ENCODE measurements around the gene ADSS1. TPM values are rescaled to one million over a fixed set of nuclear protein-coding genes. Genes with fewer than 3 reads are reported as not detected.

ADSS1 gene
- total RNA-seq, 1 experiment from 2014 or later: 0.57 TPM

DNA sequence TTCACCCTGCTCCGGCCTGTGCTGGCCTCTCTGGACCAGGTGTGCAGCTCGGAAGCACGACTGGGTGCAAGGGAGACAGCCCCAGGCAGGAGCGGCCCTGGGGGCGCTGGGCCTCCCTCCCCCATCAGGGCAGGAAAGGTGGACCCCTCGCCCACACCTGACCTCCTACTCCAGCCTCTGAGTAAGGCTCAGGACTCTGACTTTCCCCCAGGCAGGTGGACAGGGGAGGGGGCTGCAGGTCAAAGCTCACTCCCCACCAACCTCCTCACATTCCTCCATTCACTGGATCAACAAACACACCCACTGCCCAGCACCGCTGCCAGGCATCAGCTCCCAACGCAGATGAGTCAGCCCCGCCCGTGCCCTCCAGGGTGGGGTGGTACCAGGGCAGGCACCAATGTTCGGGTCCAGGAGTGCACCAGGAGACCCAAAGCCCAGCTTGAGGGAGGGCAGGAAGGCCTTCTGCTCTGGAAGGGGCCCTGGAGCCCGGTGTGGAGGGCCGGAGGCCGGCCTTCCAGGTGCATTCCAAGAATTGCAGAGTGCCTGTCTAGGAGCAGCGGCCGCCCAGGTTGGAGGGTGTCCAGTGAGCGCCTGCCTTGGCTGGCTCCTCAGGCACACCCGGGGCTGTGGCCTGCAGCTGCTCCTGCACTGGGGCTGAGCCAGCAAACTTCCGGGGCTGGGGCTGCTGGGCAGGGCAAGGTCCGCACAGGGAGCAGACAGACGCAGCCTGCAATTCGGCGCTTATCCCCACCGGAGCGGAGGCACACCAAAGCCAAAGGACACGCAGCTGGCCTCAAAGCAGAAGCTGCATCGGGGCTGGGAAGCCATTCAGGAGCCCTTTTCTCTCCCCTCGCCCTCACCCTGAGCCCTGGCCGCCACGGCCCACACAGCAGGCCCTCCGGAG lies 36.2 kb upstream of the ADSS1 start:
- peak; percentile 86 for DNase-seq (ENCODE audit: low read depth)

DNA sequence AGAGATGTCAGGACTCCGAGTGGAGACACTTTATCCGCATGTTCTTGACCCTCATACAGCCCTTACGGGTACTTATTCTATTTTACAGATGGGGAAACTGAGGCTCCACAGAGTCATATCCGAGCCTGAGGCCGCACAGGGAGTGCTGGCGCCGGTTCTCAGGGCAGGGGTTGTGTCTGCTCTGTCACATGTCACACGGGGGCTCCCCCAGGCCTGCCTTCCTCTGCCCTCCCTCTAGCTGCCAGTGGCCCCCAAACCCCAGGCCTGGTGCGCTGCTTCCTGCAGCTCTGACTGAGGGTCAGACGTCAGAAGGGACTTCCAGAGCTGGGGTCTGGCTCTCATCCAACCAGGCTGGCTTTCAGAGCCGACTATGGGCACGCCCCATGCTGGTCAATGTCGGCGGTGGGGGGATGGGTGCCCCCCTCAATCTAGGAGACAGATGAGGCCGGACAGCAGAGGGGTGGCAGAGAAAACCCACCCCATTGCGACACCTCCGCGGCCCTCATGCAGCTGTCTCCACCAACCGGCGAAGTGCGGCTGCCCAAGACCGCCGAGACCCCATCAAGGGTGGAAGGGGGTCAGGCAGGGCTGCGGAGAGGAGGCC lies 35.4 kb upstream of the ADSS1 start:
- DNase-seq (ENCODE audit: low read depth): peak; percentile 74

DNA sequence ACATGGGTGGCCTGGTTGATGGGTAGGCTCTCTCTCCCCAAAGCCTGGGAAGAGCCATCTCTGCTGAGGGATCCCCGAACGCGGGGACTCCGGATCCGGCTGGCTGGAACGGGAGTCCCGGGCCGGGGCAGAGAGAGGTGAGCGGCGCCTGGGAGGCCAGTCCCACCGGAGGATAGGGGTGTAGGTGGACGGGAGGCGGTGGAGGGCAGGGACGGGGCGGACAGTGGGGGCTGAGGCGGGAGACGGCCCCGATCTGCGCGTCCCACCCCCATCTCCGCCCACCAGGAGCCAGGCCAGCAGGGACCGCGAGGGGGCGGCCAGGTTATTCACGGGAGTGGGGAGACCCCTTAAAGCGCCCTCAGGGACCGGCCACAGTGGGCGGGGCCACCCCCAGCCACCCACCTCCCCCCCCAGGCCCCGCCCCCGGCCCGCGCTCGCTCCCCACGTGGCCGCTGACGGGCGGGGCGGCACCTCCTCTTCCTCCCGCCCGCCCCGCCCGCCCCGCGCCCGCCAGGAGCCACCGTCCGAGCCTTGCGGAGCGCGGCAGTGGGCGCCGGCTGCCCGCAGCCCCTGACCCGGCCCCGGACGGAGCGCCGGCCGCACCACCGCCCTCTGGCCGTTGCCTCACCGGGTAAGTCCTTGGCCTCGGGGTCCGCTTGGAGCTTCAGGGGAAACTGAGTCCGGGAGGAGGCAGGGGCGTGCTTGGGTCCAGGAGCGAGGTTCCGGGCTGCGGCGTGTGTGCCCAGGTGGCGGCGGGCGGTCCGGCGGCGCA lies 34.7 kb upstream of the ADSS1 start, which contains the start of gene INF2:
Gene INF2, plus strand, starts transcription at position 510 of the 772 bp plus-strand sequence. CDS start 11,748 bp downstream, outside the sequence.
- DNase-seq (ENCODE audit: low read depth): peak; percentile 86

DNA sequence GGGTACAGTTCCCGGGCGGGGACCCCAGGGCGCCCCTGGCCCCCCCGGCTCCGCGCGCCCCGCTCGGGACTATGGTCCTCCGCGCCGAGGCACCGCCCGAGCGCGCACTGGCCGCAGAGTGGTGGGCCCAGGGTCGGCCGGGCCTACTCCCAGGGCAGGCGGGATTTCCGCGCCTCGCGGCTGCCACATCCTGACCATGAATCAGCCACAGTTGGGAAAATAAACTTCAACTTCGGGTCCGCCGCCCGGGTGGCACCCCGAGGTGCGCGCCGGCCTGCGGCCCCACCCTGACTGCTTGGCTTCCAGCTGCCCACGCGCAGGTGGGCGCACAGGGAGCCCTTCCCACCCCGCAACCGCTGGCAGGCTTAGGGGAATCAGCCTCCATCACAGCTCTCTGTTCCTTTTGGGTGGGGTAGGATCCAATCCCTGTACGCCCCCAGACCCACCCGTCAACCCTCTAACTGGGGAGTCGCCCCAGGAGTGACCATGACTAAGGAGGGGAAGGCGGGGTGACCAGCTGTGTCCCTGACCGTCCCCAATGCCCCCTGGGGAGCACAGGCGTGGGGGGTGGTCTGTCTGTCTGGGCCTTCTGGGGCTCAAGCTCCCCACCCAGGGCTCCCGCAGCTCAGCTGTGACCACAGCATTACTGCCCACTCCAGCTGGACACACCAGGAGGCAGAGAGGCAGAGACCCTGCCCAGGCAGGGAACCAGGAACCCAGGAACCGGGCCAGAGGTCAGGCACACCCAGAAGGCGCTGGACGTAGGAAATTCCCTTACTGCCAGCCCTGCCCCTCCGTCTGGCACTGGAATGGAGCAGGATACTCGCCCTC lies 33.9 kb upstream of the ADSS1 start:
- DNase-seq (ENCODE audit: low read depth): peak; percentile 63

DNA sequence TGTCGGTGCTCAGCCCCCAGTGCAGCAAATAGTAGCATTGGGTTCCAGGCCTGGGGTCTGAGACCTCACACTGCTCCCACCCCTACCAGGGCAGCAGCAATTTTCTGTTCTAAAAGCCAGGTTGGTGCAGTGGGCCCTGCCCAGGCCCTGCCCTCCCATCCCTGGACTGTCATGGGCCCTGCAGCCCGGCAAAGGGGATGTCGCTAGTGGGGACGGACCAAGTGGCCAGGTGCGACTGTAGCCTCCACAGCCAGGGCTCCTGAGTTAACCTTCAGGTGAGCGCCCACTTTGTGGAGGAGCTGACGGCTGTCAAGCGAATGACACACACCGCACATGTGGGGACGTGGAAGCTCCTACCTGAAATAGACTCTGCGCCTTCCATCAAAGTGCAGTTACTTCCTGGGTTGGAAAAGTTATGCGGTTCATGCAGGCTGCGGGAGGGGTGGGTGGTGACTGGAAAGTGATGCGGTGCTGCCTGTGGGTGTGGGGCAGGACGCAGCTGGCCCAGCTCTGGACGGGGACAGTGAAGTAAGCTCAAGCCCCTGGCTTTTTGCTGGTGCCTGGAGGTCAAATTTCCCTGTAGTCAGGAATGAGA lies 33.1 kb upstream of the ADSS1 start:
- no peak for DNase-seq (ENCODE audit: low read depth)

DNA sequence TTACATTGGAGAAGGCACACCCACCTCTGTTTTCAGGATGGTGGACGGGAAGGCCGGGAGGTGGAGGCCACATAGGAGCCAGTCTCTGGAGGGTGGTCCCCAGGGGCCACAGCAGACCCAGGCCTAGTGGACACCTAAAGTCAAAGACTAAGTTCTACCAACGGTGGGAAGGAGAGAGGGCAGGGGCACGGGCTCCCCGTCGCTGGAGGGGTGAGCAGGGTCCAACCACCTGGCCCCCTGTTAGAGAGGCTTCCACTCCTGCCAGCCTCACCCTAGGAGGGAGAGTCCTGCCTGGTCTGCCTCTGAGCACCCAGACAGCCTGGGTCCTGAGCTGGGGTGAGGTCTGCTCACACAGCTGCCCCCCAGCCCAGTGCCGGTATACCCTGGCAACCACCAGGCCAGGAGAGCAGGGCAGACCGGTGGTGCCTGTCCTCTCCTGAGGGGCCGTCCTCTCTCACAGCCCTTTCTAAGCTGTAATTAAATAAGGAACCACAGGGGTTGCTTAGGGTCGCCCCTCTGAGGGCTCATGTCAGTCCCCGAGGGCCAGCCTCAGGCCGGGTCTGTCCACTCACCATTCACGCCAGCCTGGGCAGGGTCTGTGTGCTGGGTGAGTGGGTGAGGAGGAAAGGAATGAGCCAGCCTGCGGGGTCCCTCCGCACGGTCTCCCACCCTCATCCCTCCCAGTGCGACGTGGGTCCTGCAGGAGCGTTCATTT lies 32.3 kb upstream of the ADSS1 start:
- no peak for DNase-seq (ENCODE audit: low read depth)

DNA sequence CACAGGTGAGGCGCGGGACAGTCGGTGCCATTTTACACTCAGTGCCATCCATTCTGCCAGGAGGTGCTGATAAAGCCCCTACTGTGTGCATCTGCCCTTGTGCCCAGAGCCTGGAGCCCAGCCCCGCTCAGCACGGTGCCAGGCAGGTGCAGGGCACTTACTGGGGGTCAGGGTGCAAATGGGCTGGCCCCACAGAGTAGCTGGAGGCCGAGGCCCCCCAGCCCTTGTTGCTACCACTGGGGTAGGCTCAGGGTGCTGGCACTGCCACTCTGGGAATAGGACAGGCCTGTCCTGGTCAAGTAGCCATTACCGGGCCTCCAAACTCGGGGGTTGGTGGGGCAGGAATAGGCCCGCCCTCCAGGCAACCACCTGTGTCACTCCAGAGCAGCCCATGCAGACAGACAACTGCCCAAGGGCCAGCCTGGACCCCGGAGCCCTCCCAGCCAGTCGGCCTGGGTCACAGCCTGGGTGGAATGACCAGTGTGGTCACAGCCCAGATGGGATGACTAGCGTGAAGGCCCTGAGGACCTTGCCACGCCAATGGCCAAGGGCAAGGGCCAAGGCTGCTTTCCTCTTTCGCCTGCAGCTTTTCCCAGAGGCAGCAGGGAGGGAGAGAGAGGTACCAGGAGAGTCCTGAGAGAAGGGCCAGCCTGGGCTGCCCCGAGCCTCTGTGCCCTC lies 31.6 kb upstream of the ADSS1 start:
- DNase-seq (ENCODE audit: low read depth): no peak

DNA sequence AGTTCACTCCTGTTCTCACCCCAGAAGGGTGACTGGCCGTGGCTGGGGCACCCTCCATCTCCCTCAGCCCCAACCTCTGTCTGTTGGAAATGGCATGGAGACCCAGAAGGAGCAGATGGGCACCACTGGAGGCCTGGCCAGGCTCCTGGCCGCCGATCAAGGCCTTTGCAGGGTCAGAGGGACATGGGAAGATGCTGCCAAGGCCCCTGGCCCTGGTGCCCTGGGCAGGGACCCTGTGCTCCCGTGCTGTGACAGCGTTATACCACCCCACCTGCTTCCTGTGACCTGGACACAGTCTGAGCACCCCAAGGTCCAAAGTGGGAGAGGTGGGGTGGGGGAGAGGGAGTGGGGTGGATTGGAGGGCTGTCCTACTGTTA lies 31.1 kb upstream of the ADSS1 start:
- no peak for DNase-seq (ENCODE audit: low read depth)

DNA sequence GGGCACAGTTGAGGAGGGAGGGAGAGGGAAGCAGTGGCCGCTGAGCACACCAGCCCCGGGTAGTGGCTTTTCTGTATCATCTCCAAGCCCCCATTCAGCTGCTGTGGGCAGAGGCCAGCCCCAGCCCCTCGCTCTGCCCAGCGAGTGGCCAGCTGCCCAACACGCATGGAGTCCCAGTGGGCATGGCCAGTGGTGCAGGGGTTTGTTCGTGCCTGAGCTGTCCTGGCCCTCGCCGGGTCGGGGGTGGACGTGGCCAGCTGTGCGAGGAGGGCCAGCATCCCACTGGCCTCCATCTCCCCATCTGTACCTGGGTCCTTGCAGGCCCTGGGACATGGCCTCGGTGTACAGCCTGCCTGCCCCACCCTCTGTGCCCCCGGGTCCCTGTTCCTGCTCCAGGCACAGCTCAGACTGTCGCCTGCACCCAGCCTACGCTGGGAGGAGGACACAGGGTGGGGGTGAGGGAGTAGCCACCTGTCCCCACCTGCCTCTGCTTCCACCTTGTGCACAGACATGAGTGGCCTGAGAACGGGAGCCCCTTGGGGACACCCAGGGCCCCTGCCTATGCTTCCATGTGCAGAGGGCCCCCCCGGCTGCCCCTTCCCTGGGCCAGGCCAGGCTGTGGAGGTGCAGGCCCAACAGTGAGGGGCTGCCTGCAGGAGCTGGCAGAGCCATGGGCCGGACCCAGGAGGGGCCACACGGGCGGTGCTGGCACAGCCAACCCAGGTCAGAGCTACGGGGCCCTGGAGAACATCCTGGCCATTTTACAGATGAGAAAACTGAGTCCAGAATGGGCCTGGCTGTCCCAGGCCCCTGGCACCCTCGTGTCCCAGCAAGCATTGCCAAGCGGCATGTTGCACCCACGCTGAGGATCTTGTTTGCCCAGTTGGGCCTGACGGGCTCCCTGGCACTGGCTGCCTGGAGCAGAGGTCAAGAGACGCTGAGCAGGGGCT lies 30.3 kb upstream of the ADSS1 start:
- DNase-seq (ENCODE audit: low read depth): no peak

DNA sequence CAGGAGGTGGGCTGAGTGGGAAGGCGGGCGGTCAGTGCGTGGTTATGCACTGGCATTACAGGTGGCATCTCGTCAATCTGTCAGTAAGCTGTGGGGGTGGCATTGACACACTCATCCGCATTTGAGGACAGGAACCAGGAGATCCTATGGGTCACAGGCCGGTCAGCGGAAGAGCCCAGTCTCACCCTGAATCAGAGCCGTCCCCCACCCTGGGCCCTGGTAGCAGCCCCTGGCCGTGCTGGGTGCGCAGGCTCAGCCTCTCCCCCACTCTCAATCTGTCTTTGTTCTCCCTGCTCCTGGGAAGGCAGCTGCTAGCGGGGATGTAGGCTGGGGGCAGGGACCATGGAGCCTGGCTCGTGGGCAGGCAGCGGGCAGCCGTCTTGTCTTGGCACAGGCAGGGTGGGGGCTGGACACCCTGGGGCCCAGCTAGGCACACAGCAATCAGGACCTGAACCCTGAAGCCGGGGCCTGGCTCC lies 29.5 kb upstream of the ADSS1 start:
- DNase-seq (ENCODE audit: low read depth): no peak

DNA sequence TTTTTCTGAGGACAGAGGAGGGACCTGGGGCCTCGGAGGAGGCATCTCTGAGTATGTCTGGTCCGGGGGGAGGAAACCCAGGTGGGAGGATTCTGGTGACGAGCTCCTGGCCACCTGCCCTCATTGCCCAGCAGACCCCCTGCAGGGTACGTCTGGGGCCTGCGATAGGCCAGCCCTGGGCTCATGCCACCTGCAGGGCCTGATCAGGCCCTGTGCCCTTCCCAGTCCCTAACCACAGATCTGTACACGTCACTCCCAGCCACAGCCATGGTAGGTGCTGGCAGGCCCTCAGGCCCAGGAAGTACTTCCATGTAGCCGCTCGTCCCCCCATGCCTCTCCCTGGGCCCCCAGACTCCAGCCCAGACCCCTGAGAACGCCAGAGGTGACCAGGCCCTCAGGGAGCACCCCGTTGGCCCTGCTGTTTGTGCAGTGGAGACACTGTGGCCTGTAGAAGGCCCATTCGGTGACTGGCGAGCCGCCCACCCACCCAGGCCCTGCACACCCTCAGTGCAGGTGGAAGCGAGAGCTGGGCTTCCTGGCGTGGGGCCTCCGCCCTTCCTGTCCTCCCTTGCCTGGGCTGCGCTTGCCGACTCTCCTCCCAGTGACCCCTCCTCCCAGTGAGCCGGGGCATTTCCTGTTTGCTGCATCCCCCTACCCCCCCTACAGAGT lies 28.9 kb upstream of the ADSS1 start:
- DNase-seq (ENCODE audit: low read depth): peak; percentile 83

DNA sequence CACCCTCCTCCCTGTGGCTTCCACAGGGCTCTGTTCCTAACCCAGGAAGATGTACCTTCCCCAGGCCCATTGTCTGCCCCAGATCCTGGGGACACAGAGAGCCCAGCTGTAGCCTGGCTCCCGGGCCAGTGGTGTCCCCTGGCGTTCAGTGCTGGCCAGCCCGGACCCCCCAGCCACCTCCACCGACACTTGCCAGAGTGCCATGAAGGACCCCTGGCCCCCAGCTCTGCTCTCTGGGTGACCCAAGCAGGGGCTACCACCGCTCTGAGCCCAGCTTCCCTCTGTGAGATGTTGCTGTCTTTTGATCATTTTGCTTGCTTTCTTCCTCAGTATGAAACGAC lies 28.4 kb upstream of the ADSS1 start:
- DNase-seq (ENCODE audit: low read depth): no peak

DNA sequence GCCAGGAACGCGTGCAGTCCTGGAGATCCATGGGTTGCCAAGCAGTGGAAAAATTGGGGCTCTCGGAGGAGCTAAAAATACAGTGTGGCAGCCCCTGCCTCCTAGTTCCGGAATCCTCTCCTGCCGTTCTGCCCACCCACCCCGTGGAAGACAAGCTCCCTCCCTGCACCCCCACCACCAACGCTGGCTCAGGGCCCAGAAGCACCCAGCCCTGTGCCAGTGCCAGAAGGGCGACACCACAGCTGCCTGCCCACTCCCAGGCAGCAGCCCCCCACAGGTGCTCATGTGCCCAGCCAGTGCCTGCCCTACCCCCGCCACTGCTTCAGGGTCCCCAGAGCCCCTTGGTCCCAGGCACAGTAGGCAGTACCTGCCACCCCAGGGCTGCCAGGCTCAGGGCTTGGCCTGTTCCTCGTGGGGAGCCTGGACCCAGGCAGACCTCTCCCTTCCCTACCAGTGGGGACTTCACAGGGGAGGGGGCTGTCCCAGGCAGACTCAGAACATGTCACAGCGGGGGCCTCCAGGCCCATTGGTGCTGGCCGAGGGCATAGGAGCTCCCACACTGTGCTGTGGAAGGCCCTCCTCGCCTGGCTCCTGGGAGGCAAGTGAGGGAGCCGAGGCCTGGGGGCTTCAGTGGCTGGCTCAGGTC lies 27.2 kb upstream of the ADSS1 start:
- no peak for DNase-seq (ENCODE audit: low read depth)

DNA sequence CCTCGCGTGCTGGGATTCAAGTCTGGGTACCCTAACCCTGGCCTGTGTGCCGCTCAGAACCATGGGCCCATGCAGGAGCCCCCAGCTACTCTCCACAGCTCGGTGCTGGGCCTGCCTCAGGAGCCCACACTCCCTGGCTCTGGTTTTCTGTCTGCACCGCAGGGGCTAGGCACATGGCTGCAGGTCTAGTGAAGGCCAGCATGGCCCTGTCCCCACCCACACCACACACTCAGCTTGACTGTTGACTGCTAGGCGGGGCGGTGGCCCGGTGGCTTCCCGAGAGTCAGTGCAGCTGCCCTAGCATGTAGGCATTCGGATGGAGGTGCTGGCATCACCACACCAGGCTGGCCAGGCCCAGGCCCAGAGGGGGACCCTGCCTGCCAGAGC lies 26.7 kb upstream of the ADSS1 start:
- DNase-seq (ENCODE audit: low read depth): no peak

DNA sequence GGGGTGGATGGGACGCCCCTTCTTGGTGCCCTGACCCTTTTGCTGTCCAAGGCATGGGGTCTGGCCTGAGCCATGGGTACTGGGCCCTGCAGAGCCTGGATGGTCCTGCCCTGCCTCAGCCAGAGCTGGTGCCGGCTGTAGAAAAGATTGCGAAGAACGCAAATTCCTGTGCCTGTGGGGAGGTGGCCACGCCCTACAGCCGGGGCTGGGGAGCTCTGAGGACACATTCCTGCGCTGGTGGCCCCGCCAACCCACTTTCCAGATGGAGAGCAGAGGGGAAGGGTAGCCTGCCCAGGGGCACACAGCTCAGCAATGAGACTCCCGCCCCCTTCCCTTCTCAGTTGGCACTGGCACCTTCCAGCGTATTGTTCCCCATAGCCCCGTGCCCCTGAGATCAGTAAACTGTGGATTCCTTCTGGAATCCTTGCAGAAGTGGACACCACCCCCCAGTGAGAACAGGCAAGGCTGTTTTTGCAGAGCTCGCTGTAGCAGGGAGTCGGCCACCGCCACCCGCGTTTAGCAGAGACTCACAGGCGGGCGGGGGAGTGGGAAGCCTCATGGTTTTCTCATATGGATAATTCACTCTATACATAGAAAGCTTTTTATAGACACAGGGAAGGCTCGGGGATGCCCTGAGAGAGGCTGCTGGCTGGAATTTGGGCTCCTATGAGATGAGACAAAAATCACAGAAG lies 26.0 kb upstream of the ADSS1 start:
- no peak for DNase-seq (ENCODE audit: low read depth)

DNA sequence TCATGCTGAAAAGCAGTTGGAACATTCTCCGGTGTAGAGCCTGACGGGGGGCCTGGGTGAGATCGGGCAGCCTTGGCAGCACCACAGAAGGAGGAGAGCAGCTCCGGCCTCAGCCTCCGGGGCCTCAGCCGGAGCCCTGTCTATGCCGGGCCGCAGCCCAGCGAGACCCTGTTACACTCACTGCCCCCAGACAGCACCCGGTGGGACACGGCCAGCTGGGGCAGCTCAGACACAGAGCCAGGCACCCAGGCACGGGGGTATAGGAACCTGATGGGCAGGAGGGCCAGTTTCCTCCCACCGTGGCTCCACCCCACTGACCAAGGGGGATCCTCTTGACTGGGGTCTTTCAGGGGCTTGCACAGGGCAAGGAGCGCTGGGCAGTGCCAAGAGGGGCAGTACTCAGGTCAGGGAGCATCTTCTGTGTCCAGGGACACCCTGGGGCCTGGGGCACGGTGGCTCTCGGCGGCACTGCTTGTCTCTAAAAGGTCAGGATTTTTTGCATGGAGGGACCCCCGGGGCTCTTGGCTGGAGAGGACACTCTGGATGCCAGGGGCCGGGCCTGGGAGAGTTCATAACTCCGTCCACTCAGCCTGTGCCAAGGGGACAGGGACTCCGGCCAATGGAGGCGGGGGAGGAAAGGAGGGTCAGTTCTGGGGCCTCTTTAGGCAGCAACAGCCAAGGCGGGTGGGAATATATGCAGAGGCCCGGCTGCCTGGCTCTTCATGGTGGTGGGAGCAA lies 25.2 kb upstream of the ADSS1 start:
- DNase-seq (ENCODE audit: low read depth): no peak

DNA sequence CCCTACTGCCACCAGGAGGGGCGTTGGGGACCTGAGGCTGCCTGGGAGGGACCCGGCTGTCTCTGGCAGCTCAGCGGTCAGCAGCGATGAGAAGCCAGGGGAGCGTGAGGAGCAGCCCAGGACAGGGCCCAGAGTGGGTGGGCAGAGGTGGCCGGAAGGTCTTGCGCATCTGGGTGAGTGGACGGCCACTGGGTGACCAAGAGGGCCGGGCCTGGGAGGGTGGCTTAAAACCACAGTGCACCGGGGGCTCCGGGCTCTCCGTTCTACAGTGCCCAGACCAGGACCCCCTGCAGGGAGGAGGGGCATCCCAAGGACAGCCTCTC lies 24.6 kb upstream of the ADSS1 start:
- no peak for DNase-seq (ENCODE audit: low read depth)

All from Daoy (cell line).